HepG2 (cell line): ENCODE measurements around the gene SUSD3. TPM values are rescaled to one million over a fixed set of nuclear protein-coding genes. Genes with fewer than 3 reads are reported as not detected.

ENCODE experiments used
- ATAC-seq: fragments of 200-7000 bp; cut with Tn5 transposase; 3 replicates; pipeline ENCODE4 v1.9.1; 2020; ENCODE audit warnings: mild to moderate bottlenecking, moderate library complexity
- BruUV-seq: library from RNA; stranded (reverse); fragments of 400-500 nt; replicated peaks from 2 replicates; lab custom pipeline; 2021; lab: Mats Ljungman, UMichigan
- CTCF ChIA-PET: fragments of 300-600 bp; formaldehyde crosslinking; extraction: SDS; loops from one replicate; lab custom pipeline; 2021; ENCODE audit warnings: low total read pairs, inconsistent platforms, low intra/inter-chr PET ratio; lab: Yijun Ruan, JAX
- POLR2A ChIA-PET: fragments of 350-600 bp; sonication (Branson Sonifier 250); formaldehyde crosslinking; loops from one replicate; lab custom pipeline; 2020; ENCODE audit warnings: antibody characterized with exemption, inconsistent platforms; lab: Yijun Ruan, JAX
- DNase-seq: peaks from one replicate; pipeline ENCODE4 v3.0.0-alpha.2; 2015; ENCODE audit warnings: low spot score
- FAIRE-seq: peaks from 3 replicates; lab custom pipeline; 2011; peaks lifted over from hg19 to GRCh38; lab: Jason Lieb, UNC
- H2AFZ ChIP-seq: one replicate; pipeline ENCODE4 v1.6.1; 2011; ENCODE audit warnings: low read length, inconsistent platforms
- H3K27ac ChIP-seq: fragments of 300-600 bp; 3 replicates; pipeline ENCODE4 v1.8.0; 2011; ENCODE audit warnings: mixed run types, mild to moderate bottlenecking, mixed read lengths, low read length, inconsistent platforms; ENCODE audit not compliant: insufficient read depth; ENCODE audit errors: extremely low read length
- H3K27me3 ChIP-seq, 2 experiments: fragments of 200-600 bp in 1 of 2; 2 replicates in 1 of 2; 3 replicates in 1 of 2; pipeline versions ENCODE4 v1.6.0 to v1.8.0; 2011; ENCODE audit warnings: low read length in 2 of 2, mild to moderate bottlenecking in 2 of 2, moderate library complexity in 2 of 2, inconsistent platforms in 1 of 2; ENCODE audit not compliant: insufficient read depth in 2 of 2, control insufficient read depth in 1 of 2
- H3K36me3 ChIP-seq, 2 experiments: fragments of 200-600 bp in 1 of 2; replicated peaks in 1 of 2; 2 replicates in 1 of 2; 3 replicates in 1 of 2; pipeline versions ENCODE4 v1.5.1 to v1.8.0; 2011; ENCODE audit warnings: low read length in 2 of 2, inconsistent platforms in 1 of 2; ENCODE audit not compliant: insufficient read depth in 2 of 2, control insufficient read depth in 1 of 2
- H3K4me1 ChIP-seq: 2 replicates; pipeline ENCODE4 v1.5.1; 2012; ENCODE audit warnings: low read length, inconsistent platforms; ENCODE audit not compliant: insufficient read depth
- H3K4me2 ChIP-seq: 2 replicates; pipeline ENCODE4 v1.6.0; 2011; ENCODE audit warnings: low read depth, low read length, inconsistent platforms
- H3K4me3 ChIP-seq, 3 experiments: fragments of 200-600 bp in 1 of 3; sonication (generic), shearing (Covaris generic) in 1 of 3; replicated peaks in 1 of 3; 2 replicates each; pipeline ENCODE4 v1.5.1; 2011 to 2016; ENCODE audit warnings: low read length in 3 of 3, inconsistent platforms in 2 of 3, low read depth in 2 of 3, mild to moderate bottlenecking in 2 of 3, control low read depth in 1 of 3, mixed read lengths in 1 of 3; ENCODE audit not compliant: insufficient read depth in 1 of 3
- H3K79me2 ChIP-seq: one replicate; pipeline ENCODE4 v1.6.1; 2011; ENCODE audit warnings: low read length, inconsistent platforms; ENCODE audit not compliant: insufficient read depth
- H3K9ac ChIP-seq: 2 replicates; pipeline ENCODE4 v1.6.0; 2011; ENCODE audit warnings: mild to moderate bottlenecking, low read depth, low read length, inconsistent platforms; ENCODE audit not compliant: insufficient read depth
- H3K9me3 ChIP-seq: 2 replicates; pipeline ENCODE4 v1.5.1; 2012; ENCODE audit warnings: mild to moderate bottlenecking, low read length
- H4K20me1 ChIP-seq: 2 replicates; pipeline ENCODE4 v1.6.0; 2011; ENCODE audit warnings: inconsistent platforms, mild to moderate bottlenecking, low read length, moderate library complexity; ENCODE audit not compliant: insufficient read depth
- AGO2 ChIP-seq: fragments of 200-400 bp; formaldehyde crosslinking; optimal IDR thresholded peaks from 2 replicates; pipeline ENCODE3; 2017; ENCODE audit warnings: mild to moderate bottlenecking, low read depth, low read length, moderate library complexity
- RAD51 ChIP-seq: fragments of 450-650 bp; IDR thresholded peaks from 2 replicates; pipeline ENCODE4 v1.6.1; 2016; ENCODE audit warnings: borderline replicate concordance
- RBFOX2 ChIP-seq: fragments of 200-400 bp; formaldehyde crosslinking; IDR thresholded peaks from 2 replicates; pipeline ENCODE4 v1.6.1; 2017; ENCODE audit warnings: low read depth, mild to moderate bottlenecking, low read length
- RORA ChIP-seq: sonication (generic); formaldehyde crosslinking; IDR thresholded peaks from 2 replicates; pipeline ENCODE4 v1.5.0; 2020; ENCODE audit warnings: mild to moderate bottlenecking, missing genetic modification reagents, moderate library complexity
- ZNF383 ChIP-seq: sonication (generic); formaldehyde crosslinking; IDR thresholded peaks from 2 replicates; pipeline ENCODE4 v1.4.0; 2020; ENCODE audit warnings: missing genetic modification reagents, mild to moderate bottlenecking, borderline replicate concordance
- ZNF768 ChIP-seq: sonication (generic); formaldehyde crosslinking; IDR thresholded peaks from 2 replicates; pipeline ENCODE4 v1.4.0; 2020; ENCODE audit warnings: missing genetic modification reagents
- WGBS: methylation state at CpG from one replicate; pipeline ENCODE4 v1.1.6; 2017; ENCODE audit warnings: low lambda C conversion rate; 5-methylcytosine and 5-hydroxymethylcytosine counted together
- in situ Hi-C: cut with HindIII; loops from 2 replicates; pipeline ENCODE4 v1.10.0; 2017; ENCODE audit warnings: low pct_unique_long_range_greater_than_20kb; ENCODE audit not compliant: extremely low pct_ligation_motif_present
- intact Hi-C: fragments of 100-400 bp; cut with micrococcal nuclease; formaldehyde crosslinking; loops from one replicate; pipeline ENCODE4 v1.10.0; 2022; ENCODE audit not compliant: unreplicated experiment
- polyA plus RNA-seq, 8 experiments: library from polyadenylated mRNA; depleted of rRNA in 3 of 8; stranded (reverse) in 7 of 8; unstranded in 1 of 8; fragments of >200 nt; fragmentation: Illumina TruSeq in 4 of 8; extraction: Trizol in 4 of 8; gene quantifications; 2 replicates each; pipeline versions ENCODE4 v1.2.1 to v1.2.3, GENCODE V29; 2011 to 2016; ENCODE audit warnings: low read depth in 4 of 8, missing spikeins in 1 of 8, mixed read lengths in 1 of 8; ENCODE audit not compliant: insufficient read depth in 1 of 8
- total RNA-seq, 5 experiments: library from RNA; depleted of rRNA; stranded (reverse); fragments of >200 nt; fragmentation: Illumina TruSeq; extraction: Trizol; gene quantifications; 2 replicates each; pipeline ENCODE4 v1.2.3, GENCODE V29; 2016; ENCODE audit warnings: low read depth in 1 of 5
- TF ChIP-seq, protein P1 (sequence below): sonication (generic); formaldehyde crosslinking; IDR thresholded peaks from 2 replicates; pipeline ENCODE4 v1.5.0; 2020; ENCODE audit warnings: mild to moderate bottlenecking, missing genetic modification reagents, borderline replicate concordance

Gene SUSD3
- total and polyA plus RNA-seq, 2 of the 13 experiments (the other 11 are each of a cell fraction or from before 2014, with no cell fraction given) = 7.0 to 9.1 TPM

- TF ChIP-seq RBFOX2 (0 out of 2 replicates have a peak, but pooled peaks have one; percentile 10), ZNF768 (CRISPR knock-in tag) (0 out of 2 replicates have a peak, but pooled peaks have one; percentile 17), AGO2 (peak; percentile 66)
- TF ChIP-seq, protein P1, sequence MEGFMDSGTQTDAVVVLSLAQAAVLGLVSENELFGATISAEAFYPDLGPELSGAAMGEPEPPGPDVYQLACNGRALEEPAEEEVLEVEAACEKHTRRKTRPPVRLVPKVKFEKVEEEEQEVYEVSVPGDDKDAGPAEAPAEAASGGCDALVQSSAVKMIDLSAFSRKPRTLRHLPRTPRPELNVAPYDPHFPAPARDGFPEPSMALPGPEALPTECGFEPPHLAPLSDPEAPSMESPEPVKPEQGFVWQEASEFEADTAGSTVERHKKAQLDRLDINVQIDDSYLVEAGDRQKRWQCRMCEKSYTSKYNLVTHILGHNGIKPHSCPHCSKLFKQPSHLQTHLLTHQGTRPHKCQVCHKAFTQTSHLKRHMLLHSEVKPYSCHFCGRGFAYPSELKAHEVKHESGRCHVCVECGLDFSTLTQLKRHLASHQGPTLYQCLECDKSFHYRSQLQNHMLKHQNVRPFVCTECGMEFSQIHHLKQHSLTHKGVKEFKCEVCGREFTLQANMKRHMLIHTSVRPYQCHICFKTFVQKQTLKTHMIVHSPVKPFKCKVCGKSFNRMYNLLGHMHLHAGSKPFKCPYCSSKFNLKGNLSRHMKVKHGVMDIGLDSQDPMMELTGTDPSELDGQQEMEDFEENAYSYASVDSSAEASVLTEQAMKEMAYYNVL (CRISPR knock-in tag) = no peak
- ATAC-seq (no peak), DNase-seq (no peak), FAIRE-seq (no peak)
- 91% methylated on average over 4 of the region's 14 CpGs for WGBS
- no peak overlapping the region for H3K9ac ChIP-seq
- ChIA-PET CTCF (no interaction called here), POLR2A (interaction anchor here (13.7 kb wide), 1 partner anchor 8 kb away, joined by 195 read pairs; the partner anchor contains the start of gene NINJ1)
- H3K36me3 ChIP-seq = peaks cover 32 to 45% of the 10 kb centered on the region in 2 experiments; a peak in 4 of 5 replicates
- H4K20me1 ChIP-seq = no peaks in the 10 kb centered on the region
- H3K27me3 ChIP-seq = no peaks in the 10 kb centered on the region
- H3K79me2 ChIP-seq = peaks cover 25% of the 10 kb centered on the region
- H3K27ac ChIP-seq = no peak overlapping the region
- intact Hi-C loops = no loop called here
- in situ Hi-C loops = no loop called here
- no peak overlapping the region for H2AFZ ChIP-seq
- H3K4me1 ChIP-seq = peaks cover 54% of the 10 kb centered on the region
- H3K4me3 ChIP-seq = no peak overlapping the region
- no peaks in the 10 kb centered on the region for H3K9me3 ChIP-seq
- no peak overlapping the region for H3K4me2 ChIP-seq
- no TSS peak for BruUV-seq
Observed at GRCh38 chr9:93123561-93124283, 65.2 kb downstream of the SUSD3 start.

- peaks cover 33 to 45% of the 10 kb centered on the region in 2 experiments; a peak in 4 of 5 replicates for H3K36me3 ChIP-seq
- no peak overlapping the region for H3K9ac ChIP-seq
- DNase-seq = no peak
- no peak overlapping the region for H3K27ac ChIP-seq
- no peak for TF ChIP-seq RORA (CRISPR knock-in tag)
- no peak for TF ChIP-seq RAD51
- TF ChIP-seq ZNF383 (CRISPR knock-in tag) = no peak
- TF ChIP-seq, all 625 proteins: peak for 0
- intact Hi-C loops = no loop called here
- ChIA-PET CTCF (no interaction called here), POLR2A (interaction anchor here (2.4 kb wide), 1 partner anchor 10 kb away, joined by 16 read pairs; the partner anchor contains the start of gene NINJ1)
- H4K20me1 ChIP-seq = no peaks in the 10 kb centered on the region
- H2AFZ ChIP-seq = no peak overlapping the region
- no peaks in the 10 kb centered on the region for H3K27me3 ChIP-seq
- FAIRE-seq = no peak
- H3K79me2 ChIP-seq = peaks cover 36% of the 10 kb centered on the region
- H3K9me3 ChIP-seq = no peaks in the 10 kb centered on the region
- H3K4me3 ChIP-seq = no peak overlapping the region
- H3K4me1 ChIP-seq = peaks cover 54% of the 10 kb centered on the region
- H3K4me2 ChIP-seq = no peak overlapping the region
- no TSS peak for BruUV-seq
- in situ Hi-C loops = no loop called here
- WGBS = 98% methylated on average over 8 of the region's 16 CpGs
- no peak for ATAC-seq
Observed at GRCh38 chr9:93124793-93125192, 66.3 kb downstream of the SUSD3 start.
